K562 (cell line): Measurements from ENCODE around the gene GABPB1.

ENCODE experiments used
- ATF2 ChIP-seq: sonication (generic); formaldehyde crosslinking; IDR thresholded peaks from 2 replicates; pipeline ENCODE4 v1.8.1; 2022; ENCODE audit warnings: missing genetic modification reagents
- BACH1 ChIP-seq: fragments of 200-800 bp; sonication (Bioruptor generic); IDR thresholded peaks from 2 replicates; pipeline ENCODE4 v1.6.1; 2016; ENCODE audit warnings: missing genetic modification characterization, missing compliant biosample characterization
- FOXJ3 ChIP-seq: sonication (generic); formaldehyde crosslinking; IDR thresholded peaks from 2 replicates; pipeline ENCODE4 v1.4.0; 2020; ENCODE audit warnings: mild to moderate bottlenecking, missing genetic modification reagents
- KDM1A ChIP-seq, 2 experiments: fragments of 450-650 bp; IDR thresholded peaks; 2 replicates each; pipeline ENCODE4 v1.6.1; 2016; ENCODE audit warnings: mild to moderate bottlenecking in 2 of 2
- NEUROD1 ChIP-seq: fragments of 150-350 bp; IDR thresholded peaks from 2 replicates; pipeline ENCODE4 v1.6.1; 2014; ENCODE audit warnings: borderline replicate concordance, low read length, low read depth; ENCODE audit not compliant: partially characterized antibody
- NFE2 ChIP-seq: IDR thresholded peaks from 2 replicates; pipeline ENCODE4 v1.6.1; 2014; ENCODE audit warnings: antibody characterized with exemption, low read depth
- POLR3A ChIP-seq: IDR thresholded peaks from 2 replicates; pipeline ENCODE4 v1.6.1; 2011; ENCODE audit warnings: borderline replicate concordance, mild to moderate bottlenecking, moderate library complexity; ENCODE audit not compliant: insufficient read length, insufficient read depth; ENCODE audit errors: extremely low read depth
- STAT5B ChIP-seq: fragments of 250-450 bp; sonication (Bioruptor Pico); IDR thresholded peaks from 2 replicates; pipeline ENCODE4 v1.8.0; 2021; ENCODE audit warnings: mild to moderate bottlenecking, inconsistent platforms
- TAF7 ChIP-seq: fragments of 450-650 bp; IDR thresholded peaks from 2 replicates; pipeline ENCODE4 v1.6.1; 2016; ENCODE audit warnings: missing genetic modification characterization, missing compliant biosample characterization
- ZNF24 ChIP-seq: fragments of 450-650 bp; IDR thresholded peaks from 2 replicates; pipeline ENCODE4 v1.6.1; 2016
- ZNF3 ChIP-seq: fragments of 250-450 bp; sonication (Bioruptor Pico); IDR thresholded peaks from 2 replicates; pipeline ENCODE4 v1.5.0; 2021; ENCODE audit warnings: mild to moderate bottlenecking, moderate library complexity
- ZNF431 ChIP-seq: sonication (generic); formaldehyde crosslinking; IDR thresholded peaks from 2 replicates; pipeline ENCODE4 v1.8.0; 2022; ENCODE audit warnings: mild to moderate bottlenecking, missing genetic modification reagents
- ZNF589 ChIP-seq: fragments of 200-800 bp; sonication (Bioruptor generic); IDR thresholded peaks from 2 replicates; pipeline ENCODE4 v1.6.1; 2016; ENCODE audit warnings: low read depth, missing genetic modification characterization, missing compliant biosample characterization

DNA sequence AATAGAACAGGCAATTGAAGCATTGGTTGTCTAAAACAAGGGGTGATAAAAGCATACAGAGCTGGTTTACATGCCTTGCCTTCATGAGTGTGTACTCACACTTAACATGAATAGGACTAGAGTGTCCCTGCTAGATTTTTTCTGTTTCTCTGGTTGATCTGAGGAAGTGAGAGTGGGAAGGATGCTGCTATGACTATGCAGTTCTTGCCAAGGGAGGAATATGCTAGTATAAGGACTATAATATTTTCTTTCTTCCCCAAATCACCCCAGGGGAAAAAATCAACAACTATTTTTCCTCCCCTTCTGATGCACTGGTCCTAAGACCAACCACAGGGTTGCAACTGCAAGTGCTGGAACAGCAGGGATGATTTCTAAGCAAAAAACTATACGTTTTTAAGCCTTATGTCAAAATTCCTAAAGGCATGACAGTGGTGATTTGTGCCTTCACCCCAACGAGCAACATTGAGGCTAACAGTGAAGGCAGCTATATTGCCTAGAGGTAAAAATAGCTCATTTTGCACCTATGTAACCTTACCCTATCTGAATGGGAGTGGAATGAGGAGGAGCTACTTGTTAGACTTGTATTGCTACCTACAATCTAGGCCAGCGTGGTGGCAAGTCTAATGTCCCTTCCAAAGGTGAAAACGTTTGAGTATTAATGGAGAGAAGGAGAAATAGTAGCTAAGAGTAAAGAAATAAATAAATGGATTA, 35.7 kb upstream of the GABPB1 start:
- TF ChIP-seq KDM1A (IDR thresholded peaks at IDR 0.05): no peak
- no peak for TF ChIP-seq BACH1
- no peak for TF ChIP-seq ATF2
- no peak for TF ChIP-seq ZNF3 (CRISPR knock-in tag)
- no peak for TF ChIP-seq ZNF24
- TF ChIP-seq NFE2: peak; percentile 84
- no peak for TF ChIP-seq ZNF431 (CRISPR knock-in tag)
- no peak for TF ChIP-seq STAT5B (CRISPR knock-in tag)
- TF ChIP-seq ZNF589: no peak
- no peak for TF ChIP-seq NEUROD1
- TF ChIP-seq POLR3A: no peak
- no peak for TF ChIP-seq TAF7 (tag)
- TF ChIP-seq FOXJ3 (CRISPR knock-in tag): no peak
